Measurements from ENCODE around the gene PDE6D.
"Not testable (repeated sequence)": the region's sequence is repeated elsewhere in the genome, so short reads cannot be mapped to it uniquely, and the experiment has no call there.

The PDE6D gene

GRCh38 chr2:231718799-231719198 lies 62.3 kb downstream of the PDE6D start:
- no peak for DNase-seq

GRCh38 chr2:231717281-231718171 lies 63.6 kb downstream of the PDE6D start:
- DNase-seq, result peak in 1 of 2 experiments; percentile 39

GRCh38 chr2:231716666-231717280 lies 64.3 kb downstream of the PDE6D start:
- DNase-seq, result no peak

GRCh38 chr2:231715988-231716616 lies 65.0 kb downstream of the PDE6D start:
- DNase-seq, result no peak

GRCh38 chr2:231715499-231715837 lies 65.6 kb downstream of the PDE6D start:
- no peak for DNase-seq

- peak; percentile 55 to 74 for DNase-seq
These were observed 66.2 kb downstream of the PDE6D start for GRCh38 chr2:231714639-231715498.

GRCh38 chr2:231713730-231714638 lies 67.1 kb downstream of the PDE6D start:
- peak; percentile 90 to 94 for DNase-seq

GRCh38 chr2:231713406-231713729 lies 67.7 kb downstream of the PDE6D start:
- not testable (repeated sequence) for DNase-seq

GRCh38 chr2:231712451-231713021 lies 68.5 kb downstream of the PDE6D start:
- not testable (repeated sequence) for DNase-seq

- DNase-seq, result no peak
These were observed 69.2 kb downstream of the PDE6D start for GRCh38 chr2:231711677-231712450.

GRCh38 chr2:231710799-231711676 lies 70.0 kb downstream of the PDE6D start:
- no peak for DNase-seq

- DNase-seq, result peak; percentile 30 to 87
These were observed 70.9 kb downstream of the PDE6D start for GRCh38 chr2:231709981-231710798.

GRCh38 chr2:231709636-231709980 lies 71.5 kb downstream of the PDE6D start:
- no peak for DNase-seq

- peak in 1 of 2 experiments; percentile 59 for DNase-seq
These were observed 72.1 kb downstream of the PDE6D start for GRCh38 chr2:231708773-231709635.

GRCh38 chr2:231707927-231708772 lies 72.9 kb downstream of the PDE6D start, which contains the start of gene PTMA:
Gene PTMA (plus strand): TSS chr2:231708525. CDS start chr2:231708707, 182 bp downstream.
- DNase-seq, result peak; percentile 94 to 99

GRCh38 chr2:231707625-231707926 lies 73.5 kb downstream of the PDE6D start:
- DNase-seq, result peak in 1 of 2 experiments; percentile 76

Data from NCI-H446 (cell line).